ENCODE measurements around the gene CASP8.

CASP8 gene

DNA sequence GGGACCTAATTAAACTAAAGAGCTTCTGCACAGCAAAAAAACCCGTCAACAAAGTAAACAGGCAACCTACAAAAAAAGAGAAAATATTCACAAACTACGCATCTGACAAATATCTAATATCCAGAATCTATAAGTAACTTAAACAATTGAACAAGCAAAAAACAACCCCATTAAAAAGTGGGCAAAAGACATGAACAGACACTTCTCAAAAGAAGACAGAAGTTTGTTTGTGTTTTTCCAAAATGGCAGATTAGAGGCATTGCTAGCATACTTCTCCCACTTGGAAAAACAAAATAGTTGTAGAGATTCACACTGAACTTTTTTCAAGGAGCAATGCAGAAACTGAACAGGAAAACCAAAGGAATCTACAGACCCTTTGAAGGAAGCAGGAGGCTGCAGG lies 59.2 kb downstream of the CASP8 start:
- ChIA-PET CTCF (no interaction called here), POLR2A (ENCODE audit: low non-redundant PET) (no interaction called here)
- no peak overlapping the region for H3K27ac ChIP-seq
- TF ChIP-seq, protein P1, sequence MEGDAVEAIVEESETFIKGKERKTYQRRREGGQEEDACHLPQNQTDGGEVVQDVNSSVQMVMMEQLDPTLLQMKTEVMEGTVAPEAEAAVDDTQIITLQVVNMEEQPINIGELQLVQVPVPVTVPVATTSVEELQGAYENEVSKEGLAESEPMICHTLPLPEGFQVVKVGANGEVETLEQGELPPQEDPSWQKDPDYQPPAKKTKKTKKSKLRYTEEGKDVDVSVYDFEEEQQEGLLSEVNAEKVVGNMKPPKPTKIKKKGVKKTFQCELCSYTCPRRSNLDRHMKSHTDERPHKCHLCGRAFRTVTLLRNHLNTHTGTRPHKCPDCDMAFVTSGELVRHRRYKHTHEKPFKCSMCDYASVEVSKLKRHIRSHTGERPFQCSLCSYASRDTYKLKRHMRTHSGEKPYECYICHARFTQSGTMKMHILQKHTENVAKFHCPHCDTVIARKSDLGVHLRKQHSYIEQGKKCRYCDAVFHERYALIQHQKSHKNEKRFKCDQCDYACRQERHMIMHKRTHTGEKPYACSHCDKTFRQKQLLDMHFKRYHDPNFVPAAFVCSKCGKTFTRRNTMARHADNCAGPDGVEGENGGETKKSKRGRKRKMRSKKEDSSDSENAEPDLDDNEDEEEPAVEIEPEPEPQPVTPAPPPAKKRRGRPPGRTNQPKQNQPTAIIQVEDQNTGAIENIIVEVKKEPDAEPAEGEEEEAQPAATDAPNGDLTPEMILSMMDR (conservative IDR thresholded peaks at IDR 0.05; ENCODE audit: low read depth): no peak
- DNase-seq (ENCODE audit: low spot score): no peak

DNA sequence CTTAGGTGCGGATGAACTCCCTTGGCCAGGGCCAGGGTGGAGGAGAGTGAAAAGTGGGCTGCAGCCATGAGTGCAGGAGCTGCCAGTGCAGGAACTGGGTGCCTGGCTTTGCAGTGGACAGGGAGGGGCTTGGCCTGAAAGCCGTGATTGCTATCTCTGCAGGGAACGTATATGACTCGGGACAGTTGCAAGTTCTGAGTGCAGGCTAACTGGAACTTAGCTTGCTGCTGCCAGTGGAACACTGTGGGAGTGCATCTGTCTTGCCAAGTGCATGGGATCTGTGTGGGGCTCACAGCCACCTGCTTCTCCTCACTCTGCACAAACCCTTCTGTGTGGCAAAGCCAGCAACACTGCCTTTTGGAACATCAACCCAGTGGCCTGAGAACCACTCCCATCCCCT lies 59.9 kb downstream of the CASP8 start:
- ChIA-PET POLR2A (ENCODE audit: low non-redundant PET) (no interaction called here), CTCF (no interaction called here)
- TF ChIP-seq, protein P1 (conservative IDR thresholded peaks at IDR 0.05; ENCODE audit: low read depth): no peak
- no peak for DNase-seq (ENCODE audit: low spot score)
- no peak overlapping the region for H3K27ac ChIP-seq

DNA sequence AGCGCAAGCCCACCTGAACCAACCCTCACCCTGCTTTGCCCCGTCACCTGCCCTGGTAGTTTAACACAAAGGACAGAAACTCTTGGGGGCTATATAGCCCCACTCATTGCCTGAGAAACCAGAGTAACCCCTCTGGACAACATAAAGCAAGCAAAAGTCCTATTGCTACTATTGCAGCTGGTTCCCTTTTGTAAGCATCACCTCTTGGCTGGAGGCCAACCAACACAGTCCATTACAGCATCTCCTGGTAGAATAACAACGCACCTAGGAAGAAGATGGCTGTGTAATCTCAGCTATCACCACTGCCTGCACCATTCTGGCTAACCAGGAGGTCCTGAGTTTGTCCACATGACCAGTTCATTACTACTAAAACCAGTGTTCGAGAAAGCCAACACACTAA lies 60.4 kb downstream of the CASP8 start:
- H3K27ac ChIP-seq: no peak overlapping the region
- DNase-seq (ENCODE audit: low spot score): no peak
- CTCF ChIA-PET: interaction anchor here (0.6 kb wide), 1 partner anchor 24 kb away, joined by 3 read pairs; no protein-coding TSS in a partner anchor
- TF ChIP-seq, protein P1 (conservative IDR thresholded peaks at IDR 0.05; ENCODE audit: low read depth): no peak
- POLR2A ChIA-PET (ENCODE audit: low non-redundant PET): no interaction called here

DNA sequence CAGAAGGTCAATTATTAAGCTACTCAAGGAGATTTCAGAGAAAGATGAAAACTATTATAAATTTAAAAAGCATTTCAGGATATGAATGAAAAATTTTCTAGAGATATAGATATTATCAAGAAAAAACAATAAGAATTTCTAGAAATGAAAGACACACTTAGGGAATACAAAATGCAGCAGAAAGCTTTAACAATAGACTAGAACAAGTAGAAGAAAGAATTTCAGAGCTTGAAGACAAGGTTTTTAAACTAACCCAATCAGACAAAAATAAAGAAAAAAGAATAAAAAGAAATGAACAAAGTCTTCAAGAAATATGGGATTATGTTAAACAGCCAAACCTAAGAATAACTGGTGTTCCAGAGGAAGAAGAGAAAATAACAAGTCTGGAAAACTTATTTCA lies 62.4 kb downstream of the CASP8 start:
- ChIA-PET CTCF (no interaction called here), POLR2A (ENCODE audit: low non-redundant PET) (no interaction called here)
- TF ChIP-seq, protein P1 (conservative IDR thresholded peaks at IDR 0.05; ENCODE audit: low read depth): no peak
- H3K27ac ChIP-seq: no peak overlapping the region
- DNase-seq (ENCODE audit: low spot score): no peak

DNA sequence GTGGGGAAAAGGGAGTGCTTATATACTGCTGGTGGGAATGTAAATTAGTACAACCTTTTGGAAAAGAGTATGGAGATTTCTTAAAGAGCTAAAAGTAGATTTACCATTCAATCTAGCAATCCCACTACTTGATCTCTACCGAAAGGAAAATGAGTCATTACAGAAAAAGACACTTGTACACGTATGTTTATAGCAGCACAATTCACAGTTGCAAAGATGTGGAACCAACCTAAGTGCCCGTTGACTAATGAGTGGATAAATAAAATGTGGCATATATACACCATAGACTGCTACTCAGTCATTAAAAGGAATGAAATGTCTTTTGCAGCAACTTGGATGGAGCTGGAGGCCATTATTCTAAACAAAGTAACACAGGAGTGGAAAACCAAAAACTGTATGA lies 67.3 kb downstream of the CASP8 start:
- ChIA-PET CTCF (no interaction called here), POLR2A (ENCODE audit: low non-redundant PET) (no interaction called here)
- DNase-seq (ENCODE audit: low spot score): no peak
- TF ChIP-seq, protein P1 (conservative IDR thresholded peaks at IDR 0.05; ENCODE audit: low read depth): no peak
- H3K27ac ChIP-seq: no peak overlapping the region

DNA sequence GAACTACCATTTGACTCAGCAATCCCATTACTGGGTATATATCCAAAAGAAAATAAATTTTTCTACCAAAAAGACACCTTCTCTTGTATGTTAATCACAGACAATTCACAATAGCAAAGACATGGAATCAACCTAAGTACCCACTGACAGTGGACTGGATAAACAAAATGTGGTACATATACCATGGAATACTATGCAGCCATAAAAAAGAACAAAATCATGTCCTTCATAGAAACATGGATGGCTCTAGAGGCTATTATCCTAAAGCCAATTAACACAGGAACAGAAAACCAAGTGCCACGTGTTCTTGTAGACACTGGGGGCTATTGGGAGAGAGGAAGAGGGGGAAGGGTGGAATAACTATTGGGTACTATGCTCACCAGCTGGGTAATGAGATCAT lies 69.1 kb downstream of the CASP8 start:
- H3K27ac ChIP-seq: no peak overlapping the region
- POLR2A ChIA-PET (ENCODE audit: low non-redundant PET): no interaction called here
- no peak for DNase-seq (ENCODE audit: low spot score)
- CTCF ChIA-PET: no interaction called here
- TF ChIP-seq, protein P1 (conservative IDR thresholded peaks at IDR 0.05; ENCODE audit: low read depth): no peak
